GM06990 (cell line): ENCODE data around the gene CD2BP2.

Source experiments
- DNase-seq: peaks from one replicate; pipeline ENCODE4 v3.0.0-alpha.2; 2011; ENCODE audit not compliant: insufficient read length; ENCODE audit errors: extremely low read depth
- H3K27me3 ChIP-seq: replicated peaks from 2 replicates; pipeline ENCODE4 v1.6.0; 2011; ENCODE audit warnings: low read length; ENCODE audit not compliant: control insufficient read depth, insufficient read depth
- H3K36me3 ChIP-seq: 2 replicates; pipeline ENCODE4 v1.5.1; 2011; ENCODE audit warnings: low read length; ENCODE audit not compliant: control insufficient read depth, insufficient read depth
- H3K4me3 ChIP-seq: replicated peaks from 2 replicates; pipeline ENCODE4 v1.5.1; 2011; ENCODE audit warnings: low read depth, mild to moderate bottlenecking, control low read depth, low read length
- TF ChIP-seq, protein P1 (sequence below): IDR thresholded peaks from 2 replicates; pipeline ENCODE4 v1.5.1; 2011; ENCODE audit warnings: low read length, control low read depth, mild to moderate bottlenecking, inconsistent platforms; ENCODE audit not compliant: insufficient read depth, poor library complexity, severe bottlenecking

Gene CD2BP2

DNA sequence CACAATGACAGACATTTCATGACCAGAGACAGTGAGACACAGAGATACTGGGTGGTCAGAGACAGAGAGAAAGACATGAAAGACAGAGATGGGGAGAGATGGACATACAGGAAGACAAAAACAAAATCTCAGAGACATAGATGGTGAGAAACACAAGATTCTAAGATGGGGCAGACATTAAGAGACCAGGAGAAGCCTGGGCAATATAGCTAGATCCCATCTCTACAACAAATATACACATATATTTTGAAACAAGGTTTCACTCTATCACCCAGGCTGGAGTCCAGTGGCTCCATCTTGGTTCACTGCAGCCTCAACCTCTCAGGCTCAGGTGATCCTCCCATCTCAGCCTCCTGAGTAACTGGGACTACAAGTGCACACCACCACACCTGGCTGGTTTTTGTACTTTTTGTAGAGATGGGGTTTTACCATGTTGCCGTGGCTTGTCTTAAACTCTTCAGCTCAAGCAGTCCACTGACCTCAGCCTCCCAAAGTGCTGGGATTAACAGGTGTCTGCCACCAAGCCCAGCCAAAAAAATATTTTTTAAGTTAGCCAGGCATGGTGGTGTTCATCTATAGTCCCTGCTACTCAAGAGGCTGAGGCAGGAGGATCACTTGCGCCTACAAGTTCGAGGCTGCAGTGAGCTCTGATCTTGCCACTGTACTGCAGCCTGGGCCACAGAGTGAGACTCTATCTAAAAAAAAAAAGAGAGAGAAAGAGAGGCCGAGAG lies 25.1 kb upstream of the CD2BP2 start:
- H3K36me3 ChIP-seq: peaks cover 6% of the 10 kb centered on the region

DNA sequence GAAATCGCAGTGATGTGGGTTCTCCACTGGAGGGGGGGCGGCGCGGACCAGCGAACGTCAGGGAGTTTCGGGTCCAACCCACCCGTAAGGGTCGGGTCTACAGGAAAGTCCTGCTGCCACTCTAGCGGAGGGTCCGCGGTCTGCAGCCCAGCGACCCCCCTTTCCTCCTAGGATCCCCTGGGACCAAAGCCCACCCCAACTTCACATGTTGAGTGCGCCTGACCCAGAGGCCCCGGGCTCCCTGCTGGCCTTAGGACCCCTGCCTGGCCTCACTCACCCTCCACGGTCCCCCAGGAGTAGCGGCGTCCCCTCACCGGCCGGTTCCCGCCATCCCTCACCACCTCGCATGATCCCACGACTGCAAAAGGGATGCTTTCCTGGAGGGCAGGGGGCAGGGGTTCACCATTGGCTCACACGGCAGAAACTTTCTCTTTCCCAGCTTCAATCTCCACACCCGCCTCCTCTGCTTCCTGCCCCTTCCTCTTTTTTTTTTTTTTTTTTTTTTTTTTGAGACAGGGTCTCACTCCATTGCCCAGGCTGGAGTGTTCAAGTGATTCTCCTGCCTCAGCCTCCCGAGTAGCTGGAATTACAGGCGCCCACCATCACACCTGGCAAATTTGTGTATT lies 24.2 kb upstream of the CD2BP2 start:
- Histone ChIP-seq H3K36me3 (peaks cover 6% of the 10 kb centered on the region), H3K27me3 (no peaks in the 10 kb centered on the region), H3K4me3 (peak overlapping the region; percentile 67)
- DNase-seq: no peak
- TF ChIP-seq, protein P1, sequence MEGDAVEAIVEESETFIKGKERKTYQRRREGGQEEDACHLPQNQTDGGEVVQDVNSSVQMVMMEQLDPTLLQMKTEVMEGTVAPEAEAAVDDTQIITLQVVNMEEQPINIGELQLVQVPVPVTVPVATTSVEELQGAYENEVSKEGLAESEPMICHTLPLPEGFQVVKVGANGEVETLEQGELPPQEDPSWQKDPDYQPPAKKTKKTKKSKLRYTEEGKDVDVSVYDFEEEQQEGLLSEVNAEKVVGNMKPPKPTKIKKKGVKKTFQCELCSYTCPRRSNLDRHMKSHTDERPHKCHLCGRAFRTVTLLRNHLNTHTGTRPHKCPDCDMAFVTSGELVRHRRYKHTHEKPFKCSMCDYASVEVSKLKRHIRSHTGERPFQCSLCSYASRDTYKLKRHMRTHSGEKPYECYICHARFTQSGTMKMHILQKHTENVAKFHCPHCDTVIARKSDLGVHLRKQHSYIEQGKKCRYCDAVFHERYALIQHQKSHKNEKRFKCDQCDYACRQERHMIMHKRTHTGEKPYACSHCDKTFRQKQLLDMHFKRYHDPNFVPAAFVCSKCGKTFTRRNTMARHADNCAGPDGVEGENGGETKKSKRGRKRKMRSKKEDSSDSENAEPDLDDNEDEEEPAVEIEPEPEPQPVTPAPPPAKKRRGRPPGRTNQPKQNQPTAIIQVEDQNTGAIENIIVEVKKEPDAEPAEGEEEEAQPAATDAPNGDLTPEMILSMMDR: no peak

More for the DNA sequence above, 25.1 kb upstream of the CD2BP2 start:
- TF ChIP-seq, protein P1: no peak
- H3K27me3 ChIP-seq: no peaks in the 10 kb centered on the region
- DNase-seq: no peak
- H3K4me3 ChIP-seq: no peak overlapping the region

GRCh38 chr16:30378236-30379157 lies 23.4 kb upstream of the CD2BP2 start:
- peak; percentile 98 for DNase-seq
- TF ChIP-seq, protein P1: peak; percentile 12
- Histone ChIP-seq H3K27me3 (no peaks in the 10 kb centered on the region), H3K36me3 (peaks cover 6% of the 10 kb centered on the region), H3K4me3 (peak overlapping the region; percentile 67)

DNA sequence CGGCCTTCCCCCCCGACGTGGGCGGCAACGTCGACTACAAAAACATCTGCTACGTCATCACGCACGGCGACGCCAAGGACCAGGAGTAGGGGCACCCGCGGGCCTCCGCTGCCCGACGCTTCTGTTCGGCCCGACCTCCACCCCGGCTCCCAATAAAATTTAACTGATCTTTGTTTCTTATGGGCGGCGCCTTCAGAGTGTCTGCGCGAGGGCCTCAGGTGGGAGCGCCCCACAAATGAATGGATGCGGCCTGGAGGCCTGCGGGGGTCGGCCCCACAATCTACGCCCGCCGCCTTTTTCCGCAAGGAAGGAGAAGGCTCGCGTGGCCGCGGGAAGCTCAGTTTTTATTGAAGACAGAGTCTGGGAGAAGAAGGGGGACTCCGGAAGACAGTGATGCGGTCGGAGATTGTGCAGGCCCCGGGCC lies 22.7 kb upstream of the CD2BP2 start:
- Histone ChIP-seq H3K4me3 (peak overlapping the region; percentile 67), H3K27me3 (no peaks in the 10 kb centered on the region), H3K36me3 (peaks cover 6% of the 10 kb centered on the region)
- TF ChIP-seq, protein P1: no peak
- peak; percentile 84 for DNase-seq

- no peak for DNase-seq
- peaks cover 6% of the 10 kb centered on the region for H3K36me3 ChIP-seq
- peak overlapping the region; percentile 67 for H3K4me3 ChIP-seq
- TF ChIP-seq, protein P1: no peak
- H3K27me3 ChIP-seq: no peaks in the 10 kb centered on the region
Measured at GRCh38 chr16:30377050-30377811, 22.1 kb upstream of the CD2BP2 start.
